Upper lobe of right lung (tissue), 1 donor: ENCODE measurements around the gene TMEM14C. TPM values are rescaled to one million over a fixed set of nuclear protein-coding genes. Genes with fewer than 3 reads are reported as not detected.
"Not testable (repeated sequence)": the region's sequence is repeated elsewhere in the genome, so short reads cannot be mapped to it uniquely, and the experiment has no call there.

Source experiments
- ATAC-seq: fragments of 200-7000 bp; cut with Tn5 transposase; one replicate; pipeline ENCODE4 v1.9.1; 2020; ENCODE audit warnings: mild to moderate bottlenecking, moderate library complexity
- DNase-seq: peaks from one replicate; pipeline ENCODE4 v3.0.0-alpha.2; 2020
- H3K27ac ChIP-seq: fragments of 200-600 bp; one replicate; pipeline ENCODE4 v1.8.0; 2022
- H3K27me3 ChIP-seq: fragments of 200-600 bp; one replicate; pipeline ENCODE4 v1.8.0; 2022; ENCODE audit warnings: mild to moderate bottlenecking
- H3K36me3 ChIP-seq: fragments of 200-600 bp; one replicate; pipeline ENCODE4 v1.8.0; 2022
- H3K4me1 ChIP-seq: fragments of 200-600 bp; one replicate; pipeline ENCODE4 v1.8.0; 2022
- H3K4me3 ChIP-seq: fragments of 200-600 bp; one replicate; pipeline ENCODE4 v1.8.0; 2022; ENCODE audit warnings: mild to moderate bottlenecking
- H3K9me3 ChIP-seq: fragments of 200-600 bp; one replicate; pipeline ENCODE4 v1.8.0; 2022
- intact Hi-C: fragments of 100-400 bp; cut with DNase I; formaldehyde crosslinking; loops from one replicate; pipeline ENCODE4 v1.11.0; 2022
- total RNA-seq: library from RNA; stranded (reverse); fragmentation: NEBNext Ultra II Directional; extraction: Animal tissue kit (Norgen Biotek cat#: 25700); gene quantifications from one replicate; pipeline ENCODE4 v1.2.1, GENCODE V29; 2021
- TF ChIP-seq, protein P1 (sequence below): fragments of 200-600 bp; IDR thresholded peaks from one replicate; pipeline ENCODE4 v1.8.0; 2022; ENCODE audit warnings: antibody characterized with exemption
- donor health status: DM: no; HTN: yes; CAD: no; lungs with severe emphysema.

TMEM14C gene
- total RNA-seq, 1 donor from 2014 or later = 87.5 TPM

DNA sequence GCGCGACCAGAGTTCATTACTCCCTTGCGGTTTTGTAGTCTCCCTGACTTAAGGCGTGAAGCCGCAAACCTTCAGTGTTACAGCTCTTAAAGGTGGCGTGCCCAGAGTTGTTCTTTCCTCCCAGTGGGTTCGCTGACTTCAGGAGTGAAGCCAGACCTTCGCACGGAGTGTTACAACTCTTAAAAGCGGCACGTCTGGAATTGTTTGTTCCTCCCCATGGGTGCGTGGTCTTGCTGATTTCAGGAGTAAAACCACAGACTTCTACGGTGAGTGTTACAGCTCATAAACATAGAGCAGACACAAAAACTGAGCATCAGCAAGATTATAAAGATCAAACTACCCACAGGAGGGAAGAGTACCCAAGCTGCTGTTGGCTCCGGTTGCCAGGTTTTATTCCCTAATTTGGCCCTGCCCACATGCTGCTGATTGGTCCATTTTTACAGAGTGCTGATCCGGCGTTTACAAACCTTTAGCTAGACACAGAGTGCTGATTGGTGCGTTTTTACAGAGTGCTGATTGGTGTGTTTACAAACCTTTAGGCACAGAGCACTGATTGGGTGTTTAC, 10.4 kb downstream of the TMEM14C start:
- no peaks in the 10 kb centered on the region for H3K4me1 ChIP-seq
- DNase-seq (no peak), ATAC-seq (no peak)
- H3K9me3 ChIP-seq = no peaks in the 10 kb centered on the region
- intact Hi-C loops = no loop called here
- no peak overlapping the region for H3K4me3 ChIP-seq
- H3K36me3 ChIP-seq = peaks cover 54% of the 10 kb centered on the region
- no peak overlapping the region for H3K27ac ChIP-seq
- no peaks in the 10 kb centered on the region for H3K27me3 ChIP-seq
- TF ChIP-seq, protein P1, sequence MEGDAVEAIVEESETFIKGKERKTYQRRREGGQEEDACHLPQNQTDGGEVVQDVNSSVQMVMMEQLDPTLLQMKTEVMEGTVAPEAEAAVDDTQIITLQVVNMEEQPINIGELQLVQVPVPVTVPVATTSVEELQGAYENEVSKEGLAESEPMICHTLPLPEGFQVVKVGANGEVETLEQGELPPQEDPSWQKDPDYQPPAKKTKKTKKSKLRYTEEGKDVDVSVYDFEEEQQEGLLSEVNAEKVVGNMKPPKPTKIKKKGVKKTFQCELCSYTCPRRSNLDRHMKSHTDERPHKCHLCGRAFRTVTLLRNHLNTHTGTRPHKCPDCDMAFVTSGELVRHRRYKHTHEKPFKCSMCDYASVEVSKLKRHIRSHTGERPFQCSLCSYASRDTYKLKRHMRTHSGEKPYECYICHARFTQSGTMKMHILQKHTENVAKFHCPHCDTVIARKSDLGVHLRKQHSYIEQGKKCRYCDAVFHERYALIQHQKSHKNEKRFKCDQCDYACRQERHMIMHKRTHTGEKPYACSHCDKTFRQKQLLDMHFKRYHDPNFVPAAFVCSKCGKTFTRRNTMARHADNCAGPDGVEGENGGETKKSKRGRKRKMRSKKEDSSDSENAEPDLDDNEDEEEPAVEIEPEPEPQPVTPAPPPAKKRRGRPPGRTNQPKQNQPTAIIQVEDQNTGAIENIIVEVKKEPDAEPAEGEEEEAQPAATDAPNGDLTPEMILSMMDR = no peak

DNA sequence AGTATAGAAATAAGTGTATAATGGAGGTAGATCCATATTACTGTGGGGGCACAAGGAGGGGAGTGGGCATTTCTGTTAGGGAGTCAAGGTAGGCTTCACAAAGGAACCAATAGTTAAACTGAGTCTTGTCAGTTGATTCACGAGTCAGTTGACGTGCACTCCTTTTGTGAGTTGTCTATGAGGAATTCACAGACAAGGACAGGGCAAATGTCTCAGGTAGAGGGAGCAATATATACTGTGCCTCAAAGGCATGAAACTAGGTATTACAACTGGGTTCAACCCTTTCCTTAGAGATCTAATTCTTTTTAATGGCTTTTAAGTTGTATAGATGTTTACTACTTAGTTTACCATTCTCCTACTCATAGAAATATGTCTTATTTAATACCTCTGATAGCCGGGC, 11.0 kb downstream of the TMEM14C start:
- H3K4me1 ChIP-seq = no peaks in the 10 kb centered on the region
- H3K4me3 ChIP-seq = no peak overlapping the region
- H3K36me3 ChIP-seq = peaks cover 48% of the 10 kb centered on the region
- no peaks in the 10 kb centered on the region for H3K27me3 ChIP-seq
- TF ChIP-seq, protein P1 = no peak
- H3K27ac ChIP-seq = no peak overlapping the region
- H3K9me3 ChIP-seq = no peaks in the 10 kb centered on the region
- intact Hi-C loops = no loop called here
- no peak for ATAC-seq
- no peak for DNase-seq

DNA sequence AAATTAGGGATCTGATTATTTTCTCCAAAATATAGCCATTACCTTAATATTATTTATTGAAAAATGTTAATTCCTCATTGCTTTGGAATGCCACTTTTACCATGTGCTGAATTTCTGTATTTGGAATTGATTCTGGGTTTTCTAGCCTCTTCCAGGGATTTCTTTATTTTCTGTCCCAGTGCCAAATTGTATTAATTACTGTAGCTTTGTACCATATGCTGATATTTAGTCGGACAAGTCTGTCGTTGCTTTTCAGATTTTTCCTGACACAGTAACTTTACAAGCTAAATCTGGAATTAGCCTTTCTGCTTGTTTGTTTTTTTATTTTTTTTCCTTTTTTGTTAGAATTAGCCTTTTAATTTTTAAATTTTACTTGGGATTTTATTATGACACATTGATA, 13.9 kb downstream of the TMEM14C start:
- H3K4me1 ChIP-seq = no peaks in the 10 kb centered on the region
- no peaks in the 10 kb centered on the region for H3K27me3 ChIP-seq
- peaks cover 21% of the 10 kb centered on the region for H3K36me3 ChIP-seq
- no peak for DNase-seq
- no peak for ATAC-seq
- intact Hi-C loops = no loop called here
- H3K9me3 ChIP-seq = no peaks in the 10 kb centered on the region
- TF ChIP-seq, protein P1 = no peak
- H3K4me3 ChIP-seq = no peak overlapping the region
- no peak overlapping the region for H3K27ac ChIP-seq

DNA sequence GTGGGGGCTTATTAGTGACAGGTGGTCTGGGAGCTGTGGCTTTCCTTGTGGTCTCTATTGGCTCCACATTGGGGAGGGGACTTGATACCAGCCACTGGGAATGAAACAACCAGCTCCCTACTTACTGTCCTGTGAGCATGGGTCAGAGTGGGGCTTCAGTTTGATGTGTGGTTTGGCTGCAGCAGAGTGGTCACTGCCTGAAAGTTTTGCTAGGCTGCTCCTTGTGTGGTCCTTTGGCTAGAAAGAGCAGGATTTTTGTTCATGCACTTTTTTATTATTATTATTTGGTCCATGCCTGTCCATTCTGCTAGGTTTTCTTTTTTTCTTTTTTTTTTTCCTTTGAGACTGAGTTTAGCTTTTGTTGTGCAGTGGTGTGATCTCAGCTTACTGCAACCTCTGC, 17.2 kb downstream of the TMEM14C start:
- intact Hi-C loops = no loop called here
- H3K36me3 ChIP-seq = no peaks in the 10 kb centered on the region
- no peak overlapping the region for H3K27ac ChIP-seq
- no peaks in the 10 kb centered on the region for H3K4me1 ChIP-seq
- TF ChIP-seq, protein P1 = no peak
- DNase-seq (no peak), ATAC-seq (no peak)
- H3K27me3 ChIP-seq = no peaks in the 10 kb centered on the region
- no peaks in the 10 kb centered on the region for H3K9me3 ChIP-seq
- H3K4me3 ChIP-seq = no peak overlapping the region

DNA sequence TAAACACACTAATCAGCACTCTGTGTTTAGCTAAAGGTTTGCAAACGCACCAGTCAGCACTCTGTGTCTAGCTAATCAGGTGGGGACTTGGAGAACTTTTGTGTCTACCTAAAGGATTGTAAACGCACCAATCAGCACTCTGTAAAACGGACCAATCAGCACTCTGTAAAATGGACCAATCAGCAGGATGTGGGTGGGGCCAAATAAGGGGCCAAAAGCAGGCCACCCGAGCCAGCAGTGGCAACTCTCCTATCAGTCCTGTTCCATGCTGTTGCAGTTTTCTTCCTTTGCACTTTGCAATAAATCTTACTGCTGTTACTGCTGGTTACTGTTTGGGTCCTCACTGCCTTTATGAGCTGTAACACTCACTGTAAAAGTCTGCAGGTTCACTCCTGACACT, 18.8 kb downstream of the TMEM14C start:
- H3K36me3 ChIP-seq, H3K4me3 ChIP-seq, intact Hi-C loops, DNase-seq, H3K27ac ChIP-seq, H3K27me3 ChIP-seq, H3K9me3 ChIP-seq, H3K4me1 ChIP-seq, ATAC-seq: not testable (repeated sequence)

DNA sequence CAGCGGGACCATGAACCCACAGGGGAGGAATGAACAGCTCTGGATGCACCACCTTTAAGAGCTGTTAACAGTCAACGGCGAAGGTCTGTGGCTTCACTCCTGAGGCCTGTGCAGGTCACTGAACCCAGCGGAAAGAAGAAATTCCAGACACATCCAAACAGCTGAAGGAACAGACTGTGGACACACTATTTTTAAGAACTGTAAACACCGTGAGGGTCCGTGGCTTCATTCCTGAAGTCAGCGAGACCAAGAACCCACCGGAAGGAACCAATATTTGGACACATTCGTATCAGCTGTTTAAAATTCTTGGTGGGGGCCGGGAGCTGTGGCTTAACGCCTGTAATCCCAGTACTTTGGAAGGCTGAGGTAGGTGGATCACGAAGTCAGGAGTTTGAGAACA, 19.4 kb downstream of the TMEM14C start:
- Histone ChIP-seq H3K27ac (no peak overlapping the region), H3K36me3 (no peaks in the 10 kb centered on the region), H3K27me3 (no peaks in the 10 kb centered on the region), H3K4me3 (no peak overlapping the region), H3K9me3 (no peaks in the 10 kb centered on the region), H3K4me1 (no peaks in the 10 kb centered on the region)
- TF ChIP-seq, protein P1 = no peak
- intact Hi-C loops = no loop called here
- ATAC-seq = no peak
- DNase-seq = no peak
